Caco-2 (cell line): ENCODE data around the gene CYP2S1. TPM values are rescaled to one million over a fixed set of nuclear protein-coding genes. Genes with fewer than 3 reads are reported as not detected.
A peak's percentile ranks its signal among the peaks of the same experiment; 100 is the strongest.

Source experiments
- Bru-seq: library from RNA; stranded (reverse); fragments of 400-500 nt; gene quantifications from one replicate; lab custom pipeline; 2021; lab: Mats Ljungman, UMichigan
- BruChase-seq, 2 experiments: library from RNA; stranded (reverse); fragments of 400-500 nt; gene quantifications; one replicate each; lab custom pipeline; 2021; lab: Mats Ljungman, UMichigan
- BruUV-seq: library from RNA; stranded (reverse); fragments of 400-500 nt; replicated peaks from 2 replicates; lab custom pipeline; 2021; lab: Mats Ljungman, UMichigan
- CTCF ChIA-PET: fragments of 300-600 bp; sonication (Branson Sonifier 250); formaldehyde crosslinking; loops from one replicate; lab custom pipeline; 2022; ENCODE audit warnings: antibody characterized with exemption; lab: Charles Lee
- POLR2A ChIA-PET: fragments of 300-600 bp; sonication (Branson Sonifier 250); formaldehyde crosslinking; loops from one replicate; lab custom pipeline; 2022; ENCODE audit warnings: antibody characterized with exemption; lab: Charles Lee
- DNase-seq, 2 experiments: peaks; one replicate each; pipeline versions ENCODE4 v3.0.0 to v3.0.0-alpha.2; 2020 to 2022
- H3K27me3 ChIP-seq: replicated peaks from 2 replicates; pipeline ENCODE4 v1.6.0; 2011; ENCODE audit warnings: low read length; ENCODE audit not compliant: control insufficient read depth, insufficient read depth
- H3K36me3 ChIP-seq: 2 replicates; pipeline ENCODE4 v1.5.1; 2011; ENCODE audit warnings: low read length; ENCODE audit not compliant: control insufficient read depth, insufficient read depth
- H3K4me1 ChIP-seq: fragments of 250-450 bp; sonication (Bioruptor Pico); 2 replicates; pipeline ENCODE4 v1.5.1; 2020; ENCODE audit warnings: mild to moderate bottlenecking
- H3K4me3 ChIP-seq: 2 replicates; pipeline ENCODE4 v1.5.1; 2011; ENCODE audit warnings: low read depth, mild to moderate bottlenecking, control low read depth, low read length
- H3K9me3 ChIP-seq: fragments of 250-450 bp; sonication (Bioruptor Pico); 2 replicates; pipeline ENCODE4 v1.5.1; 2020; ENCODE audit warnings: mild to moderate bottlenecking, moderate library complexity
- H3K27ac Mint-ChIP-seq: one replicate; pipeline ENCODE4 v1.8.0; 2022; ENCODE audit warnings: mixed read lengths; ENCODE audit not compliant: unreplicated experiment
- H3K27me3 Mint-ChIP-seq: one replicate; pipeline ENCODE4 v1.8.0; 2022; ENCODE audit warnings: mixed read lengths; ENCODE audit not compliant: insufficient read depth, unreplicated experiment
- H3K36me3 Mint-ChIP-seq: one replicate; pipeline ENCODE4 v1.8.0; 2022; ENCODE audit warnings: mild to moderate bottlenecking, mixed read lengths; ENCODE audit not compliant: insufficient read depth, unreplicated experiment
- H3K4me1 Mint-ChIP-seq: one replicate; pipeline ENCODE4 v1.8.0; 2022; ENCODE audit warnings: low read depth, mixed read lengths; ENCODE audit not compliant: unreplicated experiment
- H3K4me3 Mint-ChIP-seq: one replicate; pipeline ENCODE4 v1.8.0; 2022; ENCODE audit warnings: mild to moderate bottlenecking, moderate library complexity, mixed read lengths; ENCODE audit not compliant: unreplicated experiment
- H3K9me3 Mint-ChIP-seq: one replicate; pipeline ENCODE4 v1.8.0; 2022; ENCODE audit warnings: mixed read lengths; ENCODE audit not compliant: unreplicated experiment
- intact Hi-C: fragments of 100-400 bp; cut with micrococcal nuclease; formaldehyde crosslinking; loops from one replicate; pipeline ENCODE4 v1.10.0; 2022; ENCODE audit not compliant: unreplicated experiment
- long read RNA-seq: library from polyadenylated mRNA; stranded (forward); transcript quantifications from one replicate; pipeline ENCODE4 v2.0.0, GENCODE V29; 2022
- total RNA-seq: library from RNA; stranded (reverse); gene quantifications from 2 replicates; pipeline ENCODE4 v1.2.3, GENCODE V29; 2022
- TF ChIP-seq, protein P1 (sequence below), 2 experiments: fragments of 200-600 bp in 1 of 2; IDR thresholded peaks; 1 replicate in 1 of 2; 2 replicates in 1 of 2; pipeline versions ENCODE4 v1.5.1 to v1.8.0; 2011 to 2022; ENCODE audit warnings: antibody characterized with exemption in 1 of 2, control low read depth in 1 of 2, inconsistent platforms in 1 of 2, low read depth in 1 of 2, low read length in 1 of 2, mild to moderate bottlenecking in 1 of 2, moderate library complexity in 1 of 2; ENCODE audit not compliant: insufficient read depth in 1 of 2, severe bottlenecking in 1 of 2, unreplicated experiment in 1 of 2

The CYP2S1 gene, protein sequence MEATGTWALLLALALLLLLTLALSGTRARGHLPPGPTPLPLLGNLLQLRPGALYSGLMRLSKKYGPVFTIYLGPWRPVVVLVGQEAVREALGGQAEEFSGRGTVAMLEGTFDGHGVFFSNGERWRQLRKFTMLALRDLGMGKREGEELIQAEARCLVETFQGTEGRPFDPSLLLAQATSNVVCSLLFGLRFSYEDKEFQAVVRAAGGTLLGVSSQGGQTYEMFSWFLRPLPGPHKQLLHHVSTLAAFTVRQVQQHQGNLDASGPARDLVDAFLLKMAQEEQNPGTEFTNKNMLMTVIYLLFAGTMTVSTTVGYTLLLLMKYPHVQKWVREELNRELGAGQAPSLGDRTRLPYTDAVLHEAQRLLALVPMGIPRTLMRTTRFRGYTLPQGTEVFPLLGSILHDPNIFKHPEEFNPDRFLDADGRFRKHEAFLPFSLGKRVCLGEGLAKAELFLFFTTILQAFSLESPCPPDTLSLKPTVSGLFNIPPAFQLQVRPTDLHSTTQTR
- total RNA-seq, result 56.0 and 63.0 TPM in 2 replicates
- percentile 62 among the genes with signal in this experiment for Bru-seq, nascent RNA
- percentile 66 among the genes with signal in this experiment for BruChase-seq, experiment 1, labeled RNA remaining after a 2-hour chase
- BruChase-seq, experiment 2, labeled RNA remaining after a 6-hour chase, result percentile 82 among the genes with signal in this experiment
- long read RNA-seq, transcript CYP2S1-201 (9 exons, 2,782 nt), result major isoform, 119 of 165 reads
- long read RNA-seq, partial matches to known transcripts, result 15 of 165 reads
- long read RNA-seq, other reads (novel, unspliced or antisense), result 31 of 165 reads

DNA sequence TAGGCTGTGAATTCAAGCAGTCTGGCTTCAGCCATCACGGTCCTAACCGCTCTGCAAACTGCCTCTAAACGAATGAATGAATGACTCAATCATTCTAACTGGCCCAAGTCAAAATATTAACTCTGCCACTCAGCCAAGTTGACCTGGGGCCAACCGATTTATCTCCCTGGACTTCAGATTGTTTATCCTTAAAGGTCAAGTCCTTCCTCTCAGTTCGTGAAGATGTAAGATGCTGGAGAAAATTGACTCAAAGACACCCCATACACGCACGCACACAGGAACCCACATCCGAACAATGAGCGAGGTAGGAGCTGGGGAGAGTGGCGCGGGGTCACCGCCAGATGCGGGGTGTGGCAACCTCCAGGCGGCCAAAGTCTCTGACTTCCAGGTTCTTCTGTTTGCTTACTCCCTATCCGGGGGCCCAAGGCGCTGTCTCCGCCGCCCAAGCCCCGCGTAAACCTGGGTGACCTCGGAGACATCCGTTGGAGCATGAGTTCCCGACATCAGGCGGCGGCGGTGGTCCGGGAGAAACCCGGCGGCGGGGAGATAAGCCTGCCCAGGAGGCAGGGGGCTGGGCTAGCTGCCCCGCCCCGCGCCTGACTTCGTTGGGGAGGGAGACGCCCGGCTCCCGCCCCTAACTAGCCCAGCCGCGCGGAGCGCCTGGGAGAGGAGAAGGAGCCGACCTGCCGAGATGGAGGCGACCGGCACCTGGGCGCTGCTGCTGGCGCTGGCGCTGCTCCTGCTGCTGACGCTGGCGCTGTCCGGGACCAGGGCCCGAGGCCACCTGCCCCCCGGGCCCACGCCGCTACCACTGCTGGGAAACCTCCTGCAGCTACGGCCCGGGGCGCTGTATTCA is at the start of gene CYP2S1:
Gene CYP2S1 (plus strand): TSS at position 646 of the 856 bp plus-strand sequence. CDS start 46 bp downstream, at position 692.
- Mint-ChIP-seq H3K4me1 (peaks cover 25% of the 10 kb centered on the region), H3K27me3 (no peaks in the 10 kb centered on the region), H3K36me3 (peaks cover 9% of the 10 kb centered on the region), H3K27ac (peak within 1 kb of the TSS; percentile 43), H3K4me3 (peak within 1 kb of the TSS; percentile 76), H3K9me3 (no peaks in the 10 kb centered on the region)
- Histone ChIP-seq H3K36me3 (peaks cover 4% of the 10 kb centered on the region), H3K9me3 (no peaks in the 10 kb centered on the region), H3K4me1 (peaks cover 23% of the 10 kb centered on the region), H3K27me3 (no peaks in the 10 kb centered on the region), H3K4me3 (peak within 1 kb of the TSS; percentile 85)
- BruUV-seq, result TSS peak; percentile 95
- DNase-seq, result peak; percentile 85 to 90
- TF ChIP-seq, protein P1, sequence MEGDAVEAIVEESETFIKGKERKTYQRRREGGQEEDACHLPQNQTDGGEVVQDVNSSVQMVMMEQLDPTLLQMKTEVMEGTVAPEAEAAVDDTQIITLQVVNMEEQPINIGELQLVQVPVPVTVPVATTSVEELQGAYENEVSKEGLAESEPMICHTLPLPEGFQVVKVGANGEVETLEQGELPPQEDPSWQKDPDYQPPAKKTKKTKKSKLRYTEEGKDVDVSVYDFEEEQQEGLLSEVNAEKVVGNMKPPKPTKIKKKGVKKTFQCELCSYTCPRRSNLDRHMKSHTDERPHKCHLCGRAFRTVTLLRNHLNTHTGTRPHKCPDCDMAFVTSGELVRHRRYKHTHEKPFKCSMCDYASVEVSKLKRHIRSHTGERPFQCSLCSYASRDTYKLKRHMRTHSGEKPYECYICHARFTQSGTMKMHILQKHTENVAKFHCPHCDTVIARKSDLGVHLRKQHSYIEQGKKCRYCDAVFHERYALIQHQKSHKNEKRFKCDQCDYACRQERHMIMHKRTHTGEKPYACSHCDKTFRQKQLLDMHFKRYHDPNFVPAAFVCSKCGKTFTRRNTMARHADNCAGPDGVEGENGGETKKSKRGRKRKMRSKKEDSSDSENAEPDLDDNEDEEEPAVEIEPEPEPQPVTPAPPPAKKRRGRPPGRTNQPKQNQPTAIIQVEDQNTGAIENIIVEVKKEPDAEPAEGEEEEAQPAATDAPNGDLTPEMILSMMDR (IDR thresholded peaks at IDR 0.05; ENCODE audit: insufficient read depth in 1 of 2, low read depth in 1 of 2, low read length in 1 of 2, severe bottlenecking in 1 of 2, unreplicated experiment in 1 of 2), result no peak
- intact Hi-C loops, result loop anchor here (1.0 kb wide), 1 partner anchor 17 kb away; no protein-coding TSS in a partner anchor
- ChIA-PET CTCF (interaction anchor here (0.6 to 1.5 kb wide), 4 partner anchors 10 to 116 kb away, joined by 3 to 6 read pairs (median 4); no protein-coding TSS in a partner anchor), POLR2A (interaction anchor here (0.5 to 1.2 kb wide), 3 partner anchors 17 to 72 kb away, joined by 3 to 4 read pairs (median 3); no protein-coding TSS in a partner anchor)

DNA sequence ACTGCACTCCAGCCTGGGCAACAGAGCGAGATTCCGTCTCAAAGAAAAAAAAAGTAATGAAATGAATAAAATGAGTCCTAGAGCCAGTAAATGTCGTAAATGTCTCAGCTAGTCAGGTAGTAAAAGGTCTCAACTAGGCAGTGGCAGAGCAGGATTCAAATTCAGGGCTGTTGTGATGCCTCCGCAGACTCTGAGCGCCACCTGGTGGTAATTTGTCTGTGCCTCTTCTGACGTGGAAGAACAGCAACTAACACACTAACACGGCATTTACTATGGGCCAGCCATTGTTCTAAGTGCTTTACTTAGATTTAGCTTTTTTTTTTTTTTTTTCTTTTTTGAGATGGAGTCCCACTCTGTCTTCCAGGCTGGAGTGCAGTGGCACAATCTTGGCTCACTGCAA is 48.6 kb upstream of the CYP2S1 start:
- Histone ChIP-seq H3K4me3 (no peak overlapping the region), H3K4me1 (no peaks in the 10 kb centered on the region), H3K27me3 (no peaks in the 10 kb centered on the region), H3K36me3 (no peaks in the 10 kb centered on the region), H3K9me3 (no peaks in the 10 kb centered on the region)
- peak; percentile 82 for DNase-seq
- TF ChIP-seq, protein P1 (IDR thresholded peaks at IDR 0.05; ENCODE audit: insufficient read depth in 1 of 2, low read depth in 1 of 2, low read length in 1 of 2, severe bottlenecking in 1 of 2, unreplicated experiment in 1 of 2), result peak; percentile 75 to 77
- no peaks in the 10 kb centered on the region for H3K4me1 Mint-ChIP-seq
- intact Hi-C loops, result loop anchor here (1.0 to 2.0 kb wide), 2 partner anchors 170 to 482 kb away; no protein-coding TSS in a partner anchor
- H3K36me3 Mint-ChIP-seq, result no peaks in the 10 kb centered on the region
- no peaks in the 10 kb centered on the region for H3K9me3 Mint-ChIP-seq
- POLR2A ChIA-PET, result interaction anchor here (0.7 to 0.8 kb wide), 2 partner anchors 257 to 367 kb away, joined by 3 to 5 read pairs; no protein-coding TSS in a partner anchor
- no TSS peak for BruUV-seq
- no peak overlapping the region for H3K27ac Mint-ChIP-seq
- no peaks in the 10 kb centered on the region for H3K27me3 Mint-ChIP-seq
- CTCF ChIA-PET, result interaction anchor here (0.6 to 1.1 kb wide), 5 partner anchors 81 to 509 kb away, joined by 3 to 5 read pairs (median 3); partner anchors contain the start of gene EGLN2
- H3K4me3 Mint-ChIP-seq, result no peak overlapping the region
